OCI-LY1 (cell line): ENCODE results near the gene PIK3R1.
A peak's percentile ranks its signal among the peaks of the same experiment; 100 is the strongest.

Source experiments
- H2AFZ ChIP-seq: fragments of 200-600 bp; sonication (generic), shearing (Covaris generic); 2 replicates; pipeline ENCODE4 v1.6.0; 2014; ENCODE audit warnings: antibody characterized with exemption, mild to moderate bottlenecking, low read length
- H3F3A ChIP-seq: fragments of 200-600 bp; sonication (generic), shearing (Covaris generic); 2 replicates; pipeline ENCODE4 v1.6.0; 2014; ENCODE audit warnings: mild to moderate bottlenecking, antibody characterized with exemption, low read length, moderate library complexity; ENCODE audit not compliant: insufficient read depth
- H3K27ac ChIP-seq: fragments of 200-600 bp; sonication (generic); 2 replicates; pipeline ENCODE4 v1.5.1; 2014; ENCODE audit warnings: low read length, mixed run types, mild to moderate bottlenecking, low read depth; ENCODE audit not compliant: poor library complexity, severe bottlenecking
- H3K27me3 ChIP-seq: fragments of 200-600 bp; sonication (generic); 2 replicates; pipeline ENCODE4 v1.6.0; 2014; ENCODE audit warnings: antibody characterized with exemption, mild to moderate bottlenecking, low read length, moderate library complexity; ENCODE audit not compliant: insufficient read depth
- H3K36me3 ChIP-seq: fragments of 200-600 bp; sonication (generic); 2 replicates; pipeline ENCODE4 v1.6.1; 2014; ENCODE audit warnings: mild to moderate bottlenecking, antibody characterized with exemption, low read length, moderate library complexity, mixed read lengths; ENCODE audit not compliant: insufficient read depth
- H3K4me1 ChIP-seq: fragments of 200-600 bp; sonication (generic); 2 replicates; pipeline ENCODE4 v1.5.1; 2014; ENCODE audit warnings: mild to moderate bottlenecking, low read length, moderate library complexity; ENCODE audit not compliant: insufficient read depth, severe bottlenecking
- H3K4me2 ChIP-seq: fragments of 200-600 bp; sonication (generic), shearing (Covaris generic); 2 replicates; pipeline ENCODE4 v1.6.1; 2014; ENCODE audit warnings: low read length
- H3K4me3 ChIP-seq: fragments of 200-600 bp; sonication (generic); 2 replicates; pipeline ENCODE4 v1.5.1; 2014; ENCODE audit warnings: low read length, low read depth, mild to moderate bottlenecking, mixed read lengths; ENCODE audit not compliant: poor library complexity, severe bottlenecking
- H3K79me2 ChIP-seq: fragments of 200-600 bp; shearing (Covaris generic); 2 replicates; pipeline ENCODE4 v1.6.1; 2016; ENCODE audit warnings: mixed run types, low read length, mixed read lengths; ENCODE audit not compliant: insufficient read depth
- H3K9ac ChIP-seq: fragments of 200-600 bp; sonication (generic), shearing (Covaris generic); 2 replicates; pipeline ENCODE4 v1.6.1; 2014; ENCODE audit warnings: mild to moderate bottlenecking, low read length, mixed read lengths
- H3K9me2 ChIP-seq: fragments of 200-600 bp; sonication (generic), shearing (Covaris generic); 2 replicates; pipeline ENCODE4 v1.6.1; 2014; ENCODE audit warnings: low read depth, mild to moderate bottlenecking, low read length, mixed read lengths
- H3K9me3 ChIP-seq: fragments of 200-600 bp; shearing (Covaris generic); 2 replicates; pipeline ENCODE4 v1.6.1; 2014; ENCODE audit warnings: low read length, mixed read lengths
- H4K20me1 ChIP-seq: fragments of 200-600 bp; sonication (generic), shearing (Covaris generic); 2 replicates; pipeline ENCODE4 v1.6.0; 2016; ENCODE audit warnings: mild to moderate bottlenecking, low read length; ENCODE audit not compliant: insufficient read depth
- EZH2 ChIP-seq: fragments of 200-600 bp; sonication (generic), shearing (Covaris generic); IDR thresholded peaks from 2 replicates; pipeline ENCODE4 v1.8.0; 2017; ENCODE audit warnings: borderline replicate concordance, mixed run types, mild to moderate bottlenecking, antibody characterized with exemption, low read length, moderate library complexity, mixed read lengths
- TF ChIP-seq, protein P1 (sequence below): fragments of 200-600 bp; sonication (generic), shearing (Covaris generic); IDR thresholded peaks from 2 replicates; pipeline ENCODE4 v1.5.1; 2017; ENCODE audit warnings: mild to moderate bottlenecking, antibody characterized with exemption, low read length, moderate library complexity, mixed read lengths

PIK3R1 gene

DNA sequence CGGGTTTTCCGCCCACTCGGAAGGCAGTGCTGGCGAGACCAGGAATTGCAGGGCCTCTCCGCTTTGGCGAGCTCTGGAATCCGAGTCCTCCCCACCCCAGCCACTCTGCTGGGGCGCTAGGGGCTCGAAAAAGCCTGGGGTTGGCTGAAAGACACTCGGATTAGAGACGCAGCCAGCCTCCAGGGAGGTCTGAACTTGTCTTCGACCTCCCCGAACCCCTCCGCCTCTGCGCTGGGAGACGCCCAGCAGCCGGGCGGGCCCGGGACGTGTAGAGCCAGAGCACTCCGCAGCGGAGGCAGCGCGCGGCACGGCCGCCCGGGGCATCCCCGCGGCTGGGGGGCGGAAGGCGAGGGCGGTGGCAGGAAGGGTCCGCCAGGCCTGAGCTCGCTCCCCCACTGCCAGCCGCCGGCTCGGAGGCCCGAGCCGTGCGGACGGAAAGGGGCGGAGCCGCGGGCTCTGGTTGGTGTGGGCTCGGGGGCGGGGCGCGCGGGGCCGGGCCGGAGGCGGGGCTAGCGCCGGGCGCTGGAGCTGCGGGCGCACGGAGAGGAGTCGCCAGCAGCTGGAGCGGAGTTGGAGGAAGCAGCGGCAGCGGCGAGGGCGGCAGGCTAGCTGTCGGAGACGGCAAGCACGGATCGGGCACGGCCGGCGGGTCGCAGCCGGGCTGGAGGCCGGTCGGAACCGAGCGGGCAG, at the start of gene PIK3R1:
TSS of gene PIK3R1 (plus strand) at position 549 of the 690 bp plus-strand sequence. CDS start 10,920 bp downstream, outside the sequence.
- Histone ChIP-seq H4K20me1 (no peaks in the 10 kb centered on the region), H3K79me2 (peaks cover 39% of the 10 kb centered on the region), H3K36me3 (peaks cover 10% of the 10 kb centered on the region; the same call in 1 of the 2 replicates), H3K4me3 (peak within 1 kb of the TSS; percentile 90), H3K27me3 (no peaks in the 10 kb centered on the region), H3K9me2 (no peaks in the 10 kb centered on the region), H3K4me1 (peaks cover 26% of the 10 kb centered on the region), H3K9me3 (0 out of 2 replicates have a peak, but pooled peaks cover 1% of the 10 kb centered on the region), H3K4me2 (peak within 1 kb of the TSS; percentile 90), H3K27ac (peak within 1 kb of the TSS; percentile 90), H3K9ac (peak within 1 kb of the TSS; percentile 94), H2AFZ (peak within 1 kb of the TSS; percentile 29; the same call in 1 of the 2 replicates), H3F3A (no peaks in the 10 kb centered on the region)
- TF ChIP-seq, protein P1, sequence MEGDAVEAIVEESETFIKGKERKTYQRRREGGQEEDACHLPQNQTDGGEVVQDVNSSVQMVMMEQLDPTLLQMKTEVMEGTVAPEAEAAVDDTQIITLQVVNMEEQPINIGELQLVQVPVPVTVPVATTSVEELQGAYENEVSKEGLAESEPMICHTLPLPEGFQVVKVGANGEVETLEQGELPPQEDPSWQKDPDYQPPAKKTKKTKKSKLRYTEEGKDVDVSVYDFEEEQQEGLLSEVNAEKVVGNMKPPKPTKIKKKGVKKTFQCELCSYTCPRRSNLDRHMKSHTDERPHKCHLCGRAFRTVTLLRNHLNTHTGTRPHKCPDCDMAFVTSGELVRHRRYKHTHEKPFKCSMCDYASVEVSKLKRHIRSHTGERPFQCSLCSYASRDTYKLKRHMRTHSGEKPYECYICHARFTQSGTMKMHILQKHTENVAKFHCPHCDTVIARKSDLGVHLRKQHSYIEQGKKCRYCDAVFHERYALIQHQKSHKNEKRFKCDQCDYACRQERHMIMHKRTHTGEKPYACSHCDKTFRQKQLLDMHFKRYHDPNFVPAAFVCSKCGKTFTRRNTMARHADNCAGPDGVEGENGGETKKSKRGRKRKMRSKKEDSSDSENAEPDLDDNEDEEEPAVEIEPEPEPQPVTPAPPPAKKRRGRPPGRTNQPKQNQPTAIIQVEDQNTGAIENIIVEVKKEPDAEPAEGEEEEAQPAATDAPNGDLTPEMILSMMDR: no peak; the same call in 1 of the 2 replicates

DNA sequence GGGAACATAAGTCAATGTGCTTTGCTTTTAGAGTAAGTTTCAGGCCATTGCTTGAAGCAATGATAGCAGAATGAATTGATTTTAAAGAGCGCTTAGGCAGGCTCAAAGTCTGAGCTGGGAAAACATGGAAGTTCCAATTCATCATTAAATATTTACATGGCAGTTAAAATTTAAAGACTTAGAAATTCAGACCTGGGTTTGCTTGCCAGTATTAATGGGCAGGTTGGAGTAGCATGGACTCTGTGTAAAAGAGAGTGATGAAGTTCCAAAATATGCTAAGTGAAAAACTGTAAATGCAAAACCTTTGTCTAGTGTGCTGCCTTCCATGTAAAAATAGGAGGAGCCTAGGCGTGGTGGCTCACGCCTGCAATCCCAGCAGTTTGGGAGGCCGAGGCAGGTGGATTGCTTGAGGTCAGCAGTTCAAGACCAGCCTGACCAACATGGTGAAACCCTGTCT, 48.3 kb upstream of the PIK3R1 start:
- no peak overlapping the region for H3K9ac ChIP-seq
- H3K4me3 ChIP-seq: no peak overlapping the region
- no peak overlapping the region for H3K4me2 ChIP-seq
- H3K4me1 ChIP-seq: no peaks in the 10 kb centered on the region
- no peak overlapping the region for H2AFZ ChIP-seq
- no peaks in the 10 kb centered on the region for H3K27me3 ChIP-seq
- H3K36me3 ChIP-seq: no peaks in the 10 kb centered on the region
- H3K9me2 ChIP-seq: no peaks in the 10 kb centered on the region
- H3F3A ChIP-seq: no peaks in the 10 kb centered on the region
- TF ChIP-seq, protein P1: no peak
- no peak for TF ChIP-seq EZH2
- no peak overlapping the region for H3K27ac ChIP-seq
- no peaks in the 10 kb centered on the region for H3K9me3 ChIP-seq
- H4K20me1 ChIP-seq: no peaks in the 10 kb centered on the region
- H3K79me2 ChIP-seq: no peaks in the 10 kb centered on the region

DNA sequence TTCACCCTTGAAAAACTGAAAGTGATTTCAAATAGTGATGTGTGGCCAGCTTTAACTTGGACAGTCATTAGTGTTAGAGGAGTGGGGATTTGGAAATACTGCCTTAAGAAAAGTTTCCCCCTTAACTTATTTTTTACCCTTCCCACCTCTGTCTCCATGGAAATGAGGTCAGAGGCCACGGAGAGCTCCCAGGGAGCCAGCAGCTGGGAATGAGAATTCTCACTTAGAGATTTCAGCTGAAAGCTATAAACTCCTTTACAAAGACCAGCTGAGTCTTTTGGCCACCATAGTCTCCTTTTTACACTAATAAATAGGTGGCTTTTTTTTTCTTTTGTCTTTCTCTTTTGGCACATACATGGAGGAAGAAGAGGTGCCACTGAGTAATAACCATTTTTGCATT, 45.7 kb upstream of the PIK3R1 start:
- Histone ChIP-seq H3K27me3 (no peaks in the 10 kb centered on the region), H3K36me3 (no peaks in the 10 kb centered on the region), H3K4me1 (no peaks in the 10 kb centered on the region), H3K79me2 (no peaks in the 10 kb centered on the region), H3F3A (no peaks in the 10 kb centered on the region), H3K4me3 (no peak overlapping the region), H3K9me3 (no peaks in the 10 kb centered on the region), H2AFZ (no peak overlapping the region), H3K4me2 (no peak overlapping the region), H3K9ac (no peak overlapping the region), H3K27ac (no peak overlapping the region), H3K9me2 (no peaks in the 10 kb centered on the region), H4K20me1 (no peaks in the 10 kb centered on the region)
- no peak for TF ChIP-seq EZH2
- TF ChIP-seq, protein P1: no peak
